A549 (cell line): ENCODE data around the gene APBB2. TPM values are rescaled to one million over a fixed set of nuclear protein-coding genes. Genes with fewer than 3 reads are reported as not detected.

Source experiments
- ATAC-seq, 2 experiments: fragments of 200-7000 bp in 1 of 2; fragments of >200 bp in 1 of 2; cut with Nextera tagmentation in 1 of 2; cut with Tn5 transposase in 1 of 2; 3 replicates each; pipeline versions ENCODE4 v1.8.0 to v1.9.1; 2018 to 2020; ENCODE audit warnings: mild to moderate bottlenecking in 1 of 2, moderate library complexity in 1 of 2
- CTCF ChIA-PET: fragments of 300-600 bp; sonication (Branson Sonifier 250); formaldehyde crosslinking; extraction: SDS; loops from one replicate; lab custom pipeline; 2021; ENCODE audit warnings: antibody characterized with exemption, inconsistent platforms; lab: Yijun Ruan, JAX
- POLR2A ChIA-PET: fragments of 350-600 bp; formaldehyde crosslinking; extraction: SDS; loops from one replicate; lab custom pipeline; 2021; ENCODE audit warnings: antibody characterized with exemption, inconsistent platforms; lab: Yijun Ruan, JAX
- DNase-seq, 2 experiments: peaks; one replicate each; pipeline versions ENCODE4 v3.0.0 to v3.0.0-alpha.2; 2011 to 2016; ENCODE audit warnings: low read depth in 1 of 2, low spot score in 1 of 2
- FAIRE-seq: peaks from 2 replicates; lab custom pipeline; 2011; peaks lifted over from hg19 to GRCh38; lab: Jason Lieb, UNC
- H3K27ac ChIP-seq, 2 experiments: fragments of >200 bp; sonication (Bioruptor Twin); formaldehyde crosslinking; 3 replicates each; pipeline ENCODE4 v1.5.1; 2016 to 2017
- H3K4me1 ChIP-seq: fragments of >200 bp; sonication (Bioruptor Twin); formaldehyde crosslinking; 3 replicates; pipeline ENCODE4 v1.6.1; 2016
- H3K4me2 ChIP-seq: fragments of >200 bp; sonication (Bioruptor Twin); formaldehyde crosslinking; 3 replicates; pipeline ENCODE4 v1.6.1; 2016
- H3K4me3 ChIP-seq: fragments of >200 bp; sonication (Bioruptor Twin); formaldehyde crosslinking; 3 replicates; pipeline ENCODE4 v1.5.1; 2016
- H3K9me3 ChIP-seq: fragments of >200 bp; sonication (Bioruptor Twin); formaldehyde crosslinking; 3 replicates; pipeline ENCODE4 v1.6.1; 2016
- CBX2 ChIP-seq: fragments of 200-600 bp; sonication (generic); IDR thresholded peaks from 2 replicates; pipeline ENCODE4 v1.6.1; 2016; ENCODE audit warnings: low read depth, mild to moderate bottlenecking, borderline replicate concordance
- CBX8 ChIP-seq: fragments of 200-600 bp; sonication (generic); IDR thresholded peaks from 2 replicates; pipeline ENCODE4 v1.6.1; 2016
- EHF ChIP-seq: fragments of 250-450 bp; sonication (Bioruptor Pico); IDR thresholded peaks from 2 replicates; pipeline ENCODE4 v1.5.0; 2020; ENCODE audit warnings: mild to moderate bottlenecking
- ESRRA ChIP-seq: fragments of 150-350 bp; IDR thresholded peaks from 2 replicates; pipeline ENCODE4 v1.6.1; 2014; ENCODE audit warnings: mild to moderate bottlenecking, low read length, borderline replicate concordance
- FOSB ChIP-seq: fragments of 250-450 bp; sonication (Bioruptor Pico); IDR thresholded peaks from 2 replicates; pipeline ENCODE4 v1.5.0; 2020; ENCODE audit warnings: mild to moderate bottlenecking, moderate library complexity
- GATA3 ChIP-seq: IDR thresholded peaks from 2 replicates; pipeline ENCODE4 v1.6.1; 2012; ENCODE audit warnings: borderline replicate concordance
- HDAC2 ChIP-seq: fragments of 200-600 bp; sonication (generic); IDR thresholded peaks from 2 replicates; pipeline ENCODE4 v1.6.1; 2016
- HEYL ChIP-seq: fragments of 250-450 bp; sonication (Bioruptor Pico); IDR thresholded peaks from 2 replicates; pipeline ENCODE4 v1.8.0; 2021; ENCODE audit warnings: mild to moderate bottlenecking, moderate library complexity
- HOXA7 ChIP-seq: fragments of 250-450 bp; sonication (Bioruptor Pico); IDR thresholded peaks from 2 replicates; pipeline ENCODE4 v1.5.0; 2020; ENCODE audit warnings: mild to moderate bottlenecking, moderate library complexity
- HOXB5 ChIP-seq: fragments of 250-450 bp; sonication (Bioruptor Pico); IDR thresholded peaks from 2 replicates; pipeline ENCODE4 v1.5.0; 2020; ENCODE audit warnings: mild to moderate bottlenecking, moderate library complexity
- JUNB ChIP-seq: fragments of >200 bp; sonication (Bioruptor Twin); formaldehyde crosslinking; IDR thresholded peaks from 2 replicates; pipeline ENCODE4 v1.6.1; 2016
- KDM1A ChIP-seq: fragments of 200-600 bp; sonication (generic); IDR thresholded peaks from 2 replicates; pipeline ENCODE4 v1.6.1; 2016; ENCODE audit warnings: low read depth, mild to moderate bottlenecking
- MAFK ChIP-seq: fragments of 450-650 bp; IDR thresholded peaks from 2 replicates; pipeline ENCODE4 v1.6.1; 2014; ENCODE audit not compliant: partially characterized antibody
- MAZ ChIP-seq: fragments of 150-350 bp; IDR thresholded peaks from 2 replicates; pipeline ENCODE4 v1.6.1; 2014; ENCODE audit warnings: antibody characterized with exemption, low read depth, low read length, borderline replicate concordance
- NFE2L2 ChIP-seq: fragments of 150-350 bp; conservative IDR thresholded peaks from 2 replicates; pipeline ENCODE4 v1.6.1; 2014; ENCODE audit warnings: low read length
- NPAS2 ChIP-seq: fragments of 250-450 bp; sonication (Bioruptor Pico); IDR thresholded peaks from 2 replicates; pipeline ENCODE4 v1.8.0; 2022; ENCODE audit warnings: mild to moderate bottlenecking, moderate library complexity, borderline replicate concordance
- NR3C1 ChIP-seq: fragments of >200 bp; sonication (Bioruptor Twin); formaldehyde crosslinking; IDR thresholded peaks from 3 replicates; pipeline ENCODE4 v1.6.1; 2017
- POLR2AphosphoS2 ChIP-seq: conservative IDR thresholded peaks from 2 replicates; pipeline ENCODE4 v1.6.1; 2012; ENCODE audit warnings: low read length, improper control_type of control experiment, inconsistent platforms
- RCOR1 ChIP-seq: fragments of 150-350 bp; IDR thresholded peaks from 2 replicates; pipeline ENCODE4 v1.6.1; 2014; ENCODE audit warnings: antibody characterized with exemption, low read length, low read depth
- SMC3 ChIP-seq: fragments of >200 bp; sonication (Bioruptor Twin); formaldehyde crosslinking; IDR thresholded peaks from 3 replicates; pipeline ENCODE4 v1.6.1; 2018; ENCODE audit warnings: inconsistent platforms
- ZC3H11A ChIP-seq: fragments of 450-650 bp; IDR thresholded peaks from 2 replicates; pipeline ENCODE4 v1.6.1; 2014; ENCODE audit warnings: antibody characterized with exemption, mild to moderate bottlenecking
- WGBS: methylation state at CpG from one replicate; pipeline ENCODE4 v1.1.6; 2017; ENCODE audit errors: missing lambda C conversion rate; 5-methylcytosine and 5-hydroxymethylcytosine counted together
- polyA plus RNA-seq, 4 experiments: library from polyadenylated mRNA; depleted of rRNA in 3 of 4; stranded (reverse); fragments of >200 nt; fragmentation: RNase III in 1 of 4; extraction: RNeasy Plus Mini Kit Qiagen cat#74134 plus additional on column Dnase treatment in 1 of 4; gene quantifications; 2 replicates in 3 of 4; 3 replicates in 1 of 4; pipeline ENCODE4 v1.2.3, GENCODE V29; 2011 to 2017
- TF ChIP-seq, protein P1 (sequence below): IDR thresholded peaks from 2 replicates; pipeline ENCODE4 v1.6.1; 2012
- TF ChIP-seq, protein P2 (sequence below): fragments of 250-450 bp; sonication (Bioruptor Pico); IDR thresholded peaks from 2 replicates; pipeline ENCODE4 v1.5.0; 2020; ENCODE audit warnings: low read depth, mild to moderate bottlenecking, moderate library complexity
- TF ChIP-seq, protein P3 (sequence below): fragments of 450-650 bp; IDR thresholded peaks from 2 replicates; pipeline ENCODE4 v1.6.1; 2014; ENCODE audit warnings: antibody characterized with exemption
- TF ChIP-seq, protein P4 (sequence below): IDR thresholded peaks from 2 replicates; pipeline ENCODE4 v1.6.1; 2012
- TF ChIP-seq, protein P5 (sequence below): fragments of >200 bp; sonication (Bioruptor Twin); formaldehyde crosslinking; IDR thresholded peaks from 3 replicates; pipeline ENCODE4 v1.6.1; 2016
- TF ChIP-seq, protein P6 (sequence below): fragments of 250-450 bp; sonication (Bioruptor Pico); IDR thresholded peaks from 2 replicates; pipeline ENCODE4 v1.5.0; 2021; ENCODE audit warnings: mild to moderate bottlenecking, moderate library complexity, borderline replicate concordance
- TF ChIP-seq, protein P7 (sequence below): fragments of >200 bp; sonication (Bioruptor Twin); formaldehyde crosslinking; IDR thresholded peaks from 2 replicates; pipeline ENCODE4 v1.6.1; 2016

APBB2 gene
- polyA plus RNA-seq, 2 of the 4 experiments (the other 2 are of a cell fraction) = 8.3 to 31.9 TPM

DNA sequence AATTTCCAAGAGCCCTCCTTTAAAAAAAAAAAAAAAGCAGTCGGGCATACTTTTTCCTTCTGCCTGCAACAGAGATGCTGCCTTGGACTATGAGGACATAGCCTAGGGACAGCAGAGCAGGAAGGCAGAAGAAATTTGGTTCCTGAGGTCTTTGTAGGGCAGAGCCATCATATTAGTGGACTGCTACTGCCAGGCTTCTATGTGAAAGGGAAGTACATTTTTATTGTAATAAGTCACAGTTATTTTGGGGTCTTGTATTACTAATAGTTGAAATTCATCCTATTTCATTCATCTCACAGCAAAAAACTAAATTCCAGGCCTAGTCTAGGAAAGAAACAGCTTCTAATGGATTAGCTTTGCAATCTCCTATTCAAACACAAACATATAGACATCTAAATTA is 253.4 kb downstream of the APBB2 start:
- DNase-seq (no peak), ATAC-seq (no peak), FAIRE-seq (no peak)
- CTCF ChIA-PET = no interaction called here
- TF ChIP-seq FOSB (CRISPR knock-in tag) = no peak
- TF ChIP-seq MAZ = no peak
- TF ChIP-seq RCOR1 = no peak
- no peak for TF ChIP-seq NR3C1
- TF ChIP-seq, protein P1, sequence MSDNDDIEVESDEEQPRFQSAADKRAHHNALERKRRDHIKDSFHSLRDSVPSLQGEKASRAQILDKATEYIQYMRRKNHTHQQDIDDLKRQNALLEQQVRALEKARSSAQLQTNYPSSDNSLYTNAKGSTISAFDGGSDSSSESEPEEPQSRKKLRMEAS = no peak
- no peak for TF ChIP-seq HEYL (CRISPR knock-in tag)
- TF ChIP-seq HOXB5 (CRISPR knock-in tag) = no peak
- TF ChIP-seq KDM1A = no peak
- no peak overlapping the region for H3K4me2 ChIP-seq
- H3K4me3 ChIP-seq = no peak overlapping the region
- H3K9me3 ChIP-seq = 0 out of 3 replicates have a peak, but pooled peaks cover 3% of the 10 kb centered on the region
- no peaks in the 10 kb centered on the region for H3K4me1 ChIP-seq
- POLR2A ChIA-PET = interaction anchor here (0.6 kb wide), 1 partner anchor 162 kb away, joined by 3 read pairs; no protein-coding TSS in a partner anchor
- 100% methylated on average over 1 of the region's 1 CpG for WGBS
- no peak overlapping the region for H3K27ac ChIP-seq

DNA sequence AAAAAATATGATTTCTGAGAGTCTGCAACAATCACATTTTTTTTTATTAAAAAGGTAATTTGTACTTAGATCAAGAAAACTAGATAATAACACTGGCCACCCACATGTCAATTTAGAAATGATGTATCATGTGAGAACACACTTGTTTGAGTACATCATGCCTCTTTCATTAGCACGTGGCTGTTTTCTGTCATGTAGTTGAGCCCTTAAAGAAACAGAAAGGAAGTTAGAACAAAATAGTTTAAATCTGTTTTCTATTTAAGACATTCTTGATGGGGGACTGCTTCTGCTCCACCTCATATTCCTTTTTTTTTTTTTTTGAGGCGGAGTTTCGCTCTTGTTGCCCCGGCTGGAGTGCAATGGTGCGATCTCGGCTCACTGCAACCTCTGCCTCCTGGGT is 257.1 kb downstream of the APBB2 start:
- ATAC-seq (no peak), FAIRE-seq (no peak), DNase-seq (no peak)
- Histone ChIP-seq H3K4me3 (no peak overlapping the region), H3K4me1 (no peaks in the 10 kb centered on the region), H3K4me2 (no peak overlapping the region), H3K27ac (no peak overlapping the region), H3K9me3 (0 out of 3 replicates have a peak, but pooled peaks cover 3% of the 10 kb centered on the region)
- ChIA-PET CTCF (interaction anchor here (0.9 to 1.2 kb wide), 3 partner anchors 19 to 35 kb away, joined by 3 to 4 read pairs (median 3); no protein-coding TSS in a partner anchor), POLR2A (no interaction called here)
- TF ChIP-seq CBX8 (no peak), HDAC2 (no peak), NPAS2 (CRISPR knock-in tag) (no peak), ZC3H11A (no peak), EHF (CRISPR knock-in tag) (no peak), HOXB5 (CRISPR knock-in tag) (no peak), HEYL (CRISPR knock-in tag) (no peak), GATA3 (no peak), RCOR1 (no peak), FOSB (CRISPR knock-in tag) (no peak), SMC3 (no peak), POLR2AphosphoS2 (no peak), CBX2 (no peak)
- TF ChIP-seq, protein P2, sequence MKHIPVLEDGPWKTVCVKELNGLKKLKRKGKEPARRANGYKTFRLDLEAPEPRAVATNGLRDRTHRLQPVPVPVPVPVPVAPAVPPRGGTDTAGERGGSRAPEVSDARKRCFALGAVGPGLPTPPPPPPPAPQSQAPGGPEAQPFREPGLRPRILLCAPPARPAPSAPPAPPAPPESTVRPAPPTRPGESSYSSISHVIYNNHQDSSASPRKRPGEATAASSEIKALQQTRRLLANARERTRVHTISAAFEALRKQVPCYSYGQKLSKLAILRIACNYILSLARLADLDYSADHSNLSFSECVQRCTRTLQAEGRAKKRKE (CRISPR knock-in tag) = no peak
- TF ChIP-seq, protein P3, sequence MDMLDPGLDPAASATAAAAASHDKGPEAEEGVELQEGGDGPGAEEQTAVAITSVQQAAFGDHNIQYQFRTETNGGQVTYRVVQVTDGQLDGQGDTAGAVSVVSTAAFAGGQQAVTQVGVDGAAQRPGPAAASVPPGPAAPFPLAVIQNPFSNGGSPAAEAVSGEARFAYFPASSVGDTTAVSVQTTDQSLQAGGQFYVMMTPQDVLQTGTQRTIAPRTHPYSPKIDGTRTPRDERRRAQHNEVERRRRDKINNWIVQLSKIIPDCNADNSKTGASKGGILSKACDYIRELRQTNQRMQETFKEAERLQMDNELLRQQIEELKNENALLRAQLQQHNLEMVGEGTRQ = no peak
- TF ChIP-seq, protein P4, sequence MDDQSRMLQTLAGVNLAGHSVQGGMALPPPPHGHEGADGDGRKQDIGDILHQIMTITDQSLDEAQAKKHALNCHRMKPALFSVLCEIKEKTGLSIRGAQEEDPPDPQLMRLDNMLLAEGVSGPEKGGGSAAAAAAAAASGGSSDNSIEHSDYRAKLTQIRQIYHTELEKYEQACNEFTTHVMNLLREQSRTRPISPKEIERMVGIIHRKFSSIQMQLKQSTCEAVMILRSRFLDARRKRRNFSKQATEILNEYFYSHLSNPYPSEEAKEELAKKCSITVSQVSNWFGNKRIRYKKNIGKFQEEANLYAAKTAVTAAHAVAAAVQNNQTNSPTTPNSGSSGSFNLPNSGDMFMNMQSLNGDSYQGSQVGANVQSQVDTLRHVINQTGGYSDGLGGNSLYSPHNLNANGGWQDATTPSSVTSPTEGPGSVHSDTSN = no peak
- 96% methylated on average over 6 of the region's 6 CpGs for WGBS

DNA sequence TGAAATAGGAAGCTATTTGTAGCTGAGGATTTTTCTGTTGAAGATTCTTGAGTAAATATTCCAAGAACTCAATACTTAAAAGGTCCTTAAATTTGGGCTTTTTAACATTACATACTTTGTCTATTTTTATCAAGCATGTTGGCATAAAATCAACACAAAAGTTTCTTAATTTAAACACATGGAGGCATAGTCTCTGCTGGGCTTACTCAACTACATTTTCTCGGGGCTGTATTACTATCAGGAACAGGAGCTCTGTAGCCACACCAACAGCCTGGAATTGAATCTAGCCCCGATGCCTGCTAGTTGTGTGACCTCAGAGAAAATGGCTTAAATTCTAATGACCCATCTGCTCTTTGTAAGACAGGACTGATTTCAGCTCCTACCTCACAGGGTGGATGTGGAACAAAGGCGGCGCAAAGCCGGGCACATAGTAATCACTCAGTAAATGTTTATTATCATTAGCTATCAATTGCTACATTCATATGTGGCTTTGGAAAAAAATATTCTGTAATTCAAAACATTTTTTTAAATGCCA is 257.6 kb downstream of the APBB2 start:
- CTCF ChIA-PET = interaction anchor here (0.9 to 1.3 kb wide), 4 partner anchors 20 to 256 kb away, joined by 3 to 4 read pairs (median 3); no protein-coding TSS in a partner anchor
- no peak overlapping the region for H3K27ac ChIP-seq
- no peak for ATAC-seq
- DNase-seq = no peak
- FAIRE-seq = no peak
- H3K4me2 ChIP-seq = no peak overlapping the region
- no peaks in the 10 kb centered on the region for H3K4me1 ChIP-seq
- no peak overlapping the region for H3K4me3 ChIP-seq
- whole genome bisulfite sequencing = 89% methylated on average over 5 of the region's 5 CpGs
- H3K9me3 ChIP-seq = 0 out of 3 replicates have a peak, but pooled peaks cover 3% of the 10 kb centered on the region
- POLR2A ChIA-PET = no interaction called here
- TF ChIP-seq MAFK (no peak), NFE2L2 (no peak), CBX8 (no peak), JUNB (no peak), CBX2 (no peak), HOXA7 (CRISPR knock-in tag) (no peak), MAZ (no peak), KDM1A (no peak), ESRRA (no peak), POLR2AphosphoS2 (no peak)
- TF ChIP-seq, protein P5, sequence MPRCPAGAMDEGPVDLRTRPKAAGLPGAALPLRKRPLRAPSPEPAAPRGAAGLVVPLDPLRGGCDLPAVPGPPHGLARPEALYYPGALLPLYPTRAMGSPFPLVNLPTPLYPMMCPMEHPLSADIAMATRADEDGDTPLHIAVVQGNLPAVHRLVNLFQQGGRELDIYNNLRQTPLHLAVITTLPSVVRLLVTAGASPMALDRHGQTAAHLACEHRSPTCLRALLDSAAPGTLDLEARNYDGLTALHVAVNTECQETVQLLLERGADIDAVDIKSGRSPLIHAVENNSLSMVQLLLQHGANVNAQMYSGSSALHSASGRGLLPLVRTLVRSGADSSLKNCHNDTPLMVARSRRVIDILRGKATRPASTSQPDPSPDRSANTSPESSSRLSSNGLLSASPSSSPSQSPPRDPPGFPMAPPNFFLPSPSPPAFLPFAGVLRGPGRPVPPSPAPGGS = no peak
- TF ChIP-seq, protein P6, sequence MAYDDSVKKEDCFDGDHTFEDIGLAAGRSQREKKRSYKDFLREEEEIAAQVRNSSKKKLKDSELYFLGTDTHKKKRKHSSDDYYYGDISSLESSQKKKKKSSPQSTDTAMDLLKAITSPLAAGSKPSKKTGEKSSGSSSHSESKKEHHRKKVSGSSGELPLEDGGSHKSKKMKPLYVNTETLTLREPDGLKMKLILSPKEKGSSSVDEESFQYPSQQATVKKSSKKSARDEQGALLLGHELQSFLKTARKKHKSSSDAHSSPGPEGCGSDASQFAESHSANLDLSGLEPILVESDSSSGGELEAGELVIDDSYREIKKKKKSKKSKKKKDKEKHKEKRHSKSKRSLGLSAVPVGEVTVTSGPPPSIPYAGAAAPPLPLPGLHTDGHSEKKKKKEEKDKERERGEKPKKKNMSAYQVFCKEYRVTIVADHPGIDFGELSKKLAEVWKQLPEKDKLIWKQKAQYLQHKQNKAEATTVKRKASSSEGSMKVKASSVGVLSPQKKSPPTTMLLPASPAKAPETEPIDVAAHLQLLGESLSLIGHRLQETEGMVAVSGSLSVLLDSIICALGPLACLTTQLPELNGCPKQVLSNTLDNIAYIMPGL = no peak
- TF ChIP-seq, protein P7, sequence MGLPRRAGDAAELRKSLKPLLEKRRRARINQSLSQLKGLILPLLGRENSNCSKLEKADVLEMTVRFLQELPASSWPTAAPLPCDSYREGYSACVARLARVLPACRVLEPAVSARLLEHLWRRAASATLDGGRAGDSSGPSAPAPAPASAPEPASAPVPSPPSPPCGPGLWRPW = no peak
- TF ChIP-seq, protein P1 = no peak
